Peyer's patch (tissue), 4 donors: ENCODE results near the gene SLC25A38.

Source experiments
- POLR2A ChIP-seq, 2 donors: fragments of 450-650 bp; IDR thresholded peaks; one replicate each; pipeline ENCODE4 v1.5.1; 2017; ENCODE audit warnings: antibody characterized with exemption in 2 of 2, mild to moderate bottlenecking in 2 of 2, moderate library complexity in 2 of 2
- TF ChIP-seq, protein P1 (sequence below), 6 experiments: fragments of 450-650 bp in 4 of 6; fragments of 200-600 bp in 2 of 6; sonication (generic) in 1 of 6; IDR thresholded peaks; one replicate each; pipeline ENCODE4 v1.5.1; 2017 to 2019; ENCODE audit warnings: antibody characterized with exemption in 6 of 6, mild to moderate bottlenecking in 3 of 6, moderate library complexity in 1 of 6

DNA sequence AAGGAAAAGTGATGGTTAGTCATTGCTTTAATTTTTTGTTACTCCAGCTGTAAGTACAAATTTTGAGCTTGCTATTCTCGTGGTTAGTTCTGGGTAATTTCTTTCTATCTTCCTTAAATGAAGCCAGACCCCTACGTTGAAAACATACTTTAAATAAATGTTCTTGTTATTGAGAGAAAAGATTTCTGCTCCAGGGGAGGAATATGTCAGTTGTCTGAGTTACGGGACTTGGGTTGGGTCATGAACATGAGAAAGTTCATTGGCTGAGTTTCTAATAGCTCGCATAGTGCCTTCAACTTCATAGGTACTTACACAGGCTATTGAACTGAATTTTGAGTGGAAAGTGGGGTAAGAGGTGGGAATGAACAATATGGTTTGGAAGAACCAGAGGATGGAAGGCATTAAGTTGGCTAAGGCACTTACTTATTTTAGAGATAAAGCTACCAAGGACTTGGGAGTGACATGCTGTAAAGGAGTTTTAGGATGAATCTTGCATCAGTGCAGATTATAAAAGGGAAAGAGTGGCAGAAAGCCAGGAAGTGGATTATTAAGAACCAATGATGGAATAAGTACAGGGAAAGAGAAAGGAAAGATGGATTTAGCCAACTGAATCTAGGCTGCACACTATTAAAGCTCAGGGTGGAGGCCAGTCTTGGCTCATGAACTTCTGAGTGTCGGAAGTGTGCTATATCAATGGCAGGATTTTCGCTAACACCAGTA lies 24.8 kb downstream of the SLC25A38 start:
- TF ChIP-seq, protein P1, sequence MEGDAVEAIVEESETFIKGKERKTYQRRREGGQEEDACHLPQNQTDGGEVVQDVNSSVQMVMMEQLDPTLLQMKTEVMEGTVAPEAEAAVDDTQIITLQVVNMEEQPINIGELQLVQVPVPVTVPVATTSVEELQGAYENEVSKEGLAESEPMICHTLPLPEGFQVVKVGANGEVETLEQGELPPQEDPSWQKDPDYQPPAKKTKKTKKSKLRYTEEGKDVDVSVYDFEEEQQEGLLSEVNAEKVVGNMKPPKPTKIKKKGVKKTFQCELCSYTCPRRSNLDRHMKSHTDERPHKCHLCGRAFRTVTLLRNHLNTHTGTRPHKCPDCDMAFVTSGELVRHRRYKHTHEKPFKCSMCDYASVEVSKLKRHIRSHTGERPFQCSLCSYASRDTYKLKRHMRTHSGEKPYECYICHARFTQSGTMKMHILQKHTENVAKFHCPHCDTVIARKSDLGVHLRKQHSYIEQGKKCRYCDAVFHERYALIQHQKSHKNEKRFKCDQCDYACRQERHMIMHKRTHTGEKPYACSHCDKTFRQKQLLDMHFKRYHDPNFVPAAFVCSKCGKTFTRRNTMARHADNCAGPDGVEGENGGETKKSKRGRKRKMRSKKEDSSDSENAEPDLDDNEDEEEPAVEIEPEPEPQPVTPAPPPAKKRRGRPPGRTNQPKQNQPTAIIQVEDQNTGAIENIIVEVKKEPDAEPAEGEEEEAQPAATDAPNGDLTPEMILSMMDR (IDR thresholded peaks at IDR 0.05), result no peak
- TF ChIP-seq POLR2A (IDR thresholded peaks at IDR 0.05), result no peak
